Measurements from ENCODE around the gene SENP1. TPM values are rescaled to one million over a fixed set of nuclear protein-coding genes. Genes with fewer than 3 reads are reported as not detected.

SENP1 gene
- total and polyA plus RNA-seq, 2 donors (not counting 3 experiments of a cell fraction or from before 2014, with no cell fraction given): 9.9 to 20.5 TPM

GRCh38 chr12:48075832-48076231 lies 30.0 kb downstream of the SENP1 start:
- Histone ChIP-seq H3K9ac (replicated peaks; ENCODE audit: extremely low read depth, insufficient read depth, low read length) (no peak overlapping the region), H3K9me1 (replicated peaks; ENCODE audit: control insufficient read depth, extremely low read depth, insufficient read depth, low read length) (no peaks in the 10 kb centered on the region), H3K36me3 (ENCODE audit: control insufficient read depth in 2 of 2, extremely low read depth in 1 of 2, insufficient read depth in 2 of 2, low read length in 2 of 2) (peaks cover 0 to 2% of the 10 kb centered on the region in 2 experiments), H3K4me2 (ENCODE audit: insufficient read depth, low read length) (no peak overlapping the region), H3K4me3 (replicated peaks in 1 of 3; ENCODE audit: insufficient read depth in 1 of 3, low read depth in 1 of 3, low read length in 3 of 3) (no peak overlapping the region), H3K4me1 (ENCODE audit: control insufficient read depth, extremely low read depth, insufficient read depth, low read length) (no peaks in the 10 kb centered on the region), H2AFZ (ENCODE audit: low read depth, low read length) (no peak overlapping the region), H3K27ac (ENCODE audit: insufficient read depth, low read depth, low read length) (no peak overlapping the region), H3K9me3 (replicated peaks; ENCODE audit: control insufficient read depth, insufficient read depth, low read length) (no peaks in the 10 kb centered on the region), H3K79me2 (ENCODE audit: control insufficient read depth, insufficient read depth, low read length) (no peaks in the 10 kb centered on the region), H3K27me3 (ENCODE audit: control insufficient read depth in 2 of 2, insufficient read depth in 2 of 2, low read length in 2 of 2) (no peaks in the 10 kb centered on the region), H4K20me1 (replicated peaks; ENCODE audit: control insufficient read depth, extremely low read depth, insufficient read depth, low read length) (no peaks in the 10 kb centered on the region)
- dilution Hi-C loops (cut with MboI; ENCODE audit: extremely low pct_ligation_motif_present, low sequenced_read_pairs): no loop called here
- intact Hi-C loops (cut with micrococcal nuclease): no loop called here
- POLR2A ChIA-PET: no interaction called here
- no peak for DNase-seq (ENCODE audit: low read depth, low spot score)
- no TSS peak for BruUV-seq (replicated peaks)
- TF ChIP-seq MYC (IDR thresholded peaks at IDR 0.05; ENCODE audit: low read depth, low read length): no peak
- TF ChIP-seq GATA2 (IDR thresholded peaks at IDR 0.05; ENCODE audit: insufficient read depth, insufficient read length, low read depth, low read length): no peak
- no peak for TF ChIP-seq FOS (IDR thresholded peaks at IDR 0.05; ENCODE audit: borderline replicate concordance, insufficient read depth, low read length)
- TF ChIP-seq POLR2AphosphoS5 (IDR thresholded peaks at IDR 0.05; ENCODE audit: insufficient read depth, low read depth, low read length): no peak
- TF ChIP-seq POLR2A (IDR thresholded peaks at IDR 0.05; ENCODE audit: low read depth, low read length): no peak
- TF ChIP-seq MAX (IDR thresholded peaks at IDR 0.05; ENCODE audit: insufficient read depth, insufficient read length): no peak
- TF ChIP-seq JUN (IDR thresholded peaks at IDR 0.05; ENCODE audit: borderline replicate concordance, insufficient read depth, insufficient read length, low read depth): no peak
- no peak for TF ChIP-seq CTCF (IDR thresholded peaks at IDR 0.05; ENCODE audit: extremely low read depth in 1 of 2, insufficient read depth in 1 of 2, low read depth in 1 of 2, low read length in 2 of 2)
- TF ChIP-seq EZH2 (IDR thresholded peaks at IDR 0.05; ENCODE audit: borderline replicate concordance, low read depth, low read length, severe bottlenecking): no peak
- CTCF ChIA-PET: no interaction called here
- FAIRE-seq: no peak
